OCI-M1 (cell line): Measurements from ENCODE around the gene FBXL4.

Experiments
- DNase-seq: peaks from one replicate; lab custom pipeline; 2025; lab: John Stamatoyannopoulos, UW

FBXL4 gene

GRCh38 chr6:98880486-98880885 is 67.3 kb downstream of the FBXL4 start:
- peak; percentile 18 for DNase-seq

- no peak for DNase-seq
Observed at GRCh38 chr6:98877250-98877649, 70.5 kb downstream of the FBXL4 start.

GRCh38 chr6:98875375-98875774 is 72.4 kb downstream of the FBXL4 start:
- DNase-seq = no peak

- DNase-seq = no peak
Observed at GRCh38 chr6:98871821-98872220, 75.9 kb downstream of the FBXL4 start.

GRCh38 chr6:98871057-98871456 is 76.7 kb downstream of the FBXL4 start:
- no peak for DNase-seq

- DNase-seq = no peak
Observed at GRCh38 chr6:98864497-98864896, 83.2 kb downstream of the FBXL4 start.

GRCh38 chr6:98848539-98849242 is 99.1 kb downstream of the FBXL4 start:
- no peak for DNase-seq

GRCh38 chr6:98847779-98848538 is 99.8 kb downstream of the FBXL4 start:
- no peak for DNase-seq

- DNase-seq = no peak
Observed at GRCh38 chr6:98847416-98847778, 100.3 kb downstream of the FBXL4 start.

- no peak for DNase-seq
Observed at GRCh38 chr6:98846021-98846380, 101.7 kb downstream of the FBXL4 start.

GRCh38 chr6:98845211-98846020 is 102.3 kb downstream of the FBXL4 start:
- DNase-seq = peak; percentile 88

- DNase-seq = no peak
Observed at GRCh38 chr6:98844244-98845210, 103.2 kb downstream of the FBXL4 start.

- DNase-seq = no peak
Observed at GRCh38 chr6:98843271-98844243, 104.2 kb downstream of the FBXL4 start.

GRCh38 chr6:98842342-98843180 is 105.2 kb downstream of the FBXL4 start:
- DNase-seq = no peak

- no peak for DNase-seq
Observed at GRCh38 chr6:98841621-98842341, 106.0 kb downstream of the FBXL4 start.

- no peak for DNase-seq
Observed at GRCh38 chr6:98840996-98841513, 106.7 kb downstream of the FBXL4 start.

GRCh38 chr6:98840385-98840784 is 107.4 kb downstream of the FBXL4 start:
- DNase-seq = no peak

- peak; percentile 79 for DNase-seq
Observed at GRCh38 chr6:98839781-98840361, 107.9 kb downstream of the FBXL4 start.
